Central memory CD8-positive, alpha-beta T cell (primary cell): ENCODE measurements around the gene BCAT1.

Experiments used
- ATAC-seq: fragments of 150-1000 bp; cut with Tn5 transposase; replicated peaks from 2 replicates; pipeline ENCODE4 v1.10.0; 2022; ENCODE audit warnings: mild to moderate bottlenecking, moderate FRiP score, moderate number of reproducible peaks; ENCODE audit not compliant: poor library complexity, severe bottlenecking; ENCODE audit errors: extremely low read depth
- DNase-seq, 2 donors: peaks; one replicate each; pipeline ENCODE4 v3.0.0; 2021; ENCODE audit warnings: low spot score in 2 of 2
- H3K27ac Mint-ChIP-seq: one replicate; pipeline ENCODE4 v1.8.0; 2022; ENCODE audit warnings: low read depth, mild to moderate bottlenecking, moderate library complexity, mixed read lengths
- H3K27me3 Mint-ChIP-seq: one replicate; pipeline ENCODE4 v1.8.0; 2022; ENCODE audit warnings: mixed read lengths
- H3K36me3 Mint-ChIP-seq: one replicate; pipeline ENCODE4 v1.8.0; 2022; ENCODE audit warnings: mild to moderate bottlenecking, moderate library complexity, mixed read lengths; ENCODE audit not compliant: insufficient read depth
- H3K4me1 Mint-ChIP-seq: one replicate; pipeline ENCODE4 v1.8.0; 2022; ENCODE audit warnings: mixed read lengths
- H3K4me3 Mint-ChIP-seq: one replicate; pipeline ENCODE4 v1.8.0; 2022; ENCODE audit warnings: mild to moderate bottlenecking, moderate library complexity, mixed read lengths
- H3K9me3 Mint-ChIP-seq: one replicate; pipeline ENCODE4 v1.8.0; 2022; ENCODE audit warnings: mixed read lengths

The BCAT1 gene

DNA sequence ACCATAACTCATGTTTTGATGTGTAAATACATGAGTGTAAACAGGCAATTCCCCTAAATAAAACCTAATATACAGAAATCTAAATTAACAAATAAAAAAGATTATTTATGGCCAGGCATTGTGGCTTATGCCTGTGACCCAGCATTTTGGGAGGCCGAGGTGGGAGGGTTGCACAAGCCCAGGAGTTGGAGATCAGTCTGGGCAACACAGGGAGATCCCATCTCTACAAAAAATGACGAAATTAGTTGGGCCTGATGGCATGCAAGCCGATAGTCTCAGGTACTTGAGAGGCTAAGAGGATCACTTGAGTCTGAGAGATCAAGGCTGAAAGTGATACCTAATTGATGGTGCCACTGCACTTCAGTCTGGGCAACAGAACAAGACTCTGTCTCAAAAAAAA is 48.7 kb downstream of the BCAT1 start:
- DNase-seq = no peak
- no peak for ATAC-seq
- H3K27ac Mint-ChIP-seq = no peak overlapping the region
- no peaks in the 10 kb centered on the region for H3K9me3 Mint-ChIP-seq
- H3K4me1 Mint-ChIP-seq = peaks cover 10% of the 10 kb centered on the region
- H3K4me3 Mint-ChIP-seq = no peak overlapping the region
- H3K27me3 Mint-ChIP-seq = peaks cover 24% of the 10 kb centered on the region
- no peaks in the 10 kb centered on the region for H3K36me3 Mint-ChIP-seq

DNA sequence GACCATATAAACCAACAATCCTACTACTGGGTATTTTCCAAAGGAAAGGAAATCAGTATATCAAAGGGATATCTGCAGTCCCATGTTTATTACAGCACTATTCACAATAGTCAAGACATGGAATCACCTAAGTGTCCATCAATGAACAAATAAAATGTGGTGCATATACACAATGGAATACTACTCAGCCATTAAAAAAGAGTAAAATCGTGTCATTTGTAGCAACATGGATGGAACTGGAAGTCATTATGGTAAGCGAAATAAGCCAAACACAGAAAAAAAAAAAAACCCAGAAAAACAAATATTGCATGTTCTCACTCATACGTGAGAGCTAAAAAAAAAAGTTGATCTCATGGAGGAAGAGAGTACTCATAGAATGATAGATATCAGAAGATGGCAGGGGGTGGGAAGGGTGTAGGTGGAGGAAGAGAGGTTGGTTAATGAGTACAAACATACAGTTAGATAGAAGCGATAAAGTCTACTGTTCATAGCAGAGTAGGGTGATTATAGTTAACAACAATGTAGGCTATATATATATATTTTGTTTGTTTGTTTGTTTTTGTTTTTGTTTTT is 49.3 kb downstream of the BCAT1 start:
- Mint-ChIP-seq H3K4me1 (peaks cover 10% of the 10 kb centered on the region), H3K27ac (no peak overlapping the region), H3K4me3 (no peak overlapping the region), H3K9me3 (no peaks in the 10 kb centered on the region), H3K36me3 (no peaks in the 10 kb centered on the region), H3K27me3 (peaks cover 24% of the 10 kb centered on the region)
- ATAC-seq (no peak), DNase-seq (no peak)

DNA sequence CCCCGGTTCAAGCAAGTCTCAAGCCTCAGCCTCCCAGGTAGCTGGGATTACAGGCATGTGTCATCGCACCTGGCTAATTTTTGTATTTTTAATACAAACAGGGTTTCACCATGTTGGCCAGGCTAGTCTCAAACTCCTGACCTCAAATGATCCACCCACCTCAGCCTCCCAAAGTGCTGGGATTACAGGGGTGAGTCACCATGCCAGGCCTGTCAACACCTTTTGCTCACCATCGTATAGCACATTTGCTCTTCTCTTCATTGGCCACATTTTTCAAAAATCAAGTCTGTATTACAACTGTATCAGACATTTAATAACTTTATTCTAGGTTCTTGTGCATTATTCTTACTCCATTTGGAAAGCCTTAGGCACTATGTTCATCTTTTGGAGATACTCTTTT is 50.3 kb downstream of the BCAT1 start:
- H3K36me3 Mint-ChIP-seq = no peaks in the 10 kb centered on the region
- H3K9me3 Mint-ChIP-seq = no peaks in the 10 kb centered on the region
- peaks cover 20% of the 10 kb centered on the region for H3K27me3 Mint-ChIP-seq
- no peak overlapping the region for H3K27ac Mint-ChIP-seq
- peaks cover 10% of the 10 kb centered on the region for H3K4me1 Mint-ChIP-seq
- no peak overlapping the region for H3K4me3 Mint-ChIP-seq
- ATAC-seq (no peak), DNase-seq (no peak)

DNA sequence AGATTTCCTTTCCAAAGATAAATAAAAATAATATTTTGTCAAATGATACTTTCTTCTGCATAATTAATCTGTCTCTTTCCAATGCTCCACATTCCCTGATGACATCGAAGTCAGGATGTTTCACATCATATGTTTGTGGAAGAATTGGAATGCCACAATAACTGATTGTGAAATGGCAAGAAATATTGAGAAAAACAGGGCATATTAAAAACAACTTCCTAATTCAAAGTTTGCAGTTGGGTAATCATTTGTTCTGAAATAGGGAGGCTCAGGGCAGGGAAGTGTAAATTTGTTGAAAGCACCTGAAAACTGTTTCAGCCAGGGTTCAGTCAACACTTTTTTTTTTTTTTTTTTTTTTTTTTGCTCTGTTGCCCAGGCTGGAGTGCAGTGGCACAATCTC is 50.7 kb downstream of the BCAT1 start:
- no peak overlapping the region for H3K4me3 Mint-ChIP-seq
- ATAC-seq = no peak
- no peak overlapping the region for H3K27ac Mint-ChIP-seq
- no peaks in the 10 kb centered on the region for H3K36me3 Mint-ChIP-seq
- peaks cover 10% of the 10 kb centered on the region for H3K4me1 Mint-ChIP-seq
- DNase-seq = no peak
- no peaks in the 10 kb centered on the region for H3K9me3 Mint-ChIP-seq
- peaks cover 16% of the 10 kb centered on the region for H3K27me3 Mint-ChIP-seq

DNA sequence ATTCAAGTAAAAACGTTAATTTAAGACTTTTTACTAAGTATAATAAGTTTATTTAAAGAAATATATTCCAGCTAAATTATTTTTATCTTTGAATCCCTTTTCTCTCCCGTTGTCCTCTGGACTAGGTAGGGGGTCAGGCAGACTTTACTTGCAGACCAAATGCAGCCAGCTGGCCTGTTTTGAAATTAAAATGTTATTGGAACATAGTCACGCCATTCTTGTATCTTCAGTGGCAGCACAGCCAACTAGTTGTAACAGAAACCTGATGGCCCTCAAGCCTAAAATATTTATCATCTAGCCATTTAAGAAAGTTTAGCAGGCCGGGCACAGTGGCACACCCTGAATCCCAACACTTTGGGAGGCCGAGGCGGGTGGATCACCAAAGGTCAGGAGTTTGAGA is 52.7 kb downstream of the BCAT1 start:
- Mint-ChIP-seq H3K4me1 (no peaks in the 10 kb centered on the region), H3K9me3 (no peaks in the 10 kb centered on the region), H3K27me3 (no peaks in the 10 kb centered on the region), H3K4me3 (no peak overlapping the region), H3K27ac (no peak overlapping the region), H3K36me3 (no peaks in the 10 kb centered on the region)
- DNase-seq = no peak
- no peak for ATAC-seq

DNA sequence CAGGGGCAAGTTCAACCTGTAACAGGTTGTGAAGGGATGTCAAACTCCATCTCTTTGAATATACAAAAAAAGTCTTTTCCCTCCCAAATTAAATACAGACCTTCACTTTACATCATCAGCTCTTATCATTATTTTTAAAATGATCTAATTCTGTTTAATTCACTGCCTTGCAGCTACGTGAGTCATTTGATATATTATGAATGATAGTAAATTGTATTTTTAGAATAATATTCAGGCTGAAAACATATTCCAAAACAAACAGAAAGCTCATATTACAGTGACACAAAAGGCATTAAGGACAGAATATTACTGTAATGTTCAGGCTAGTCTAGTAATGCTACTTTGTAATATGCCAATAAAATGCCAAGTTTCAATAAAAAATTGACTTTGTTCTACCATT is 53.3 kb downstream of the BCAT1 start:
- no peaks in the 10 kb centered on the region for H3K36me3 Mint-ChIP-seq
- no peaks in the 10 kb centered on the region for H3K9me3 Mint-ChIP-seq
- H3K4me1 Mint-ChIP-seq = no peaks in the 10 kb centered on the region
- no peak overlapping the region for H3K4me3 Mint-ChIP-seq
- ATAC-seq (no peak), DNase-seq (no peak)
- H3K27me3 Mint-ChIP-seq = no peaks in the 10 kb centered on the region
- H3K27ac Mint-ChIP-seq = no peak overlapping the region

DNA sequence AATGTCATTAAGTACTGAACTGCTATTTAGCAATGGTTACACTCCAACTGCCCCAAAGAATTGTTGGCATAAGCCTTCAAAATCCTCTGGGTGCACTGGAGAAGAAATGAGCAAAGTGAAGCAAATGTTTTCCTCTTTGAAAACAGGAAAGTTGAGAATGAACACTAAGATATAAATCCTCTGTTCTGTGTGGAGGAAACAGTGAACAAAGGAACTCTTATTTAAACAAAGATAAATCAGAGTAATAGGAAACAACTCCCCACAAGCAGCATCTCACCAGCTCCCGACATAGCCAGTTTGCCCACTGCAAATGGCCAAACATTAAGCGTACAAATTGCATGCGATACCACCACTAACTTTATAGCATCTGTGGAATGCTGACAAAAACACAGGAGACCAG is 54.0 kb downstream of the BCAT1 start:
- no peaks in the 10 kb centered on the region for H3K4me1 Mint-ChIP-seq
- DNase-seq = no peak
- H3K27ac Mint-ChIP-seq = no peak overlapping the region

DNA sequence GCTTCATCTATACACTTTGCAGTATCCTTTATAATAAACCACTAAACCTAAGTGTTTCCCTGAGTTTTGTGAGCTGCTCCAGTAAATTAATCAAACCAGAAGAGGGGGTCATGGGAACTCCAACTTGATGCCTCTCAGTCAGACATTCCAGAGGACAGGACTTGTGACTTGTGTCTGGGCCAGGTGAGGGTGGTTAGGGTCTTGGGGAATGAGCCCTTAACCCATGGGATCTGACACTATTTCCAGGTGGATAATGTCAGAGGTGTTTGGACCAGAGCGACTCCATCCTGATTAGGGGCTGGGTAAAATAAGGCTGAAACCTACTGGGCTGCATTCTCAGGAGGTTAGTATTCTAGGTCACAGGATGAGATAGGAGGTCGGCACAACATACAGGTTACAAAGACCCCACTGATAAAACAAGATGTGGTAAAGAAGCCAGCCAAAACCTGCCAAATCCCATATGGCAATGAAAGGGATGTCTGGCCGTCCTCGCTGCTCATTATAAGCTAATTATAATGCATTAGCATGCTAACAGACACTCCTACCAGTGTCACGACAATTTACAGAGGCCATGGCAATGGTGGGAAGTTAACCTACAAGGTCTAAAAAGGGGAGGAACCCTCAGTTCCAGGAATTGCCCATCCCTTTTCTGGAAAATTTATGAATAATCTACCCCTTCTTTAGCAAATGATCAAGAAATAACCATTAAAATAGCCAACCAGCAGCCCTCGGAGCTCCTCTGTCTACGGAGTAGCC is 58.7 kb downstream of the BCAT1 start:
- Mint-ChIP-seq H3K27me3 (no peaks in the 10 kb centered on the region), H3K4me1 (no peaks in the 10 kb centered on the region), H3K4me3 (no peak overlapping the region), H3K27ac (no peak overlapping the region), H3K36me3 (no peaks in the 10 kb centered on the region), H3K9me3 (no peaks in the 10 kb centered on the region)
- DNase-seq = no peak
- ATAC-seq = no peak

More for the DNA sequence above, 54.0 kb downstream of the BCAT1 start:
- Mint-ChIP-seq H3K4me3 (no peak overlapping the region), H3K27me3 (no peaks in the 10 kb centered on the region), H3K9me3 (no peaks in the 10 kb centered on the region), H3K36me3 (no peaks in the 10 kb centered on the region)
- no peak for ATAC-seq

DNA sequence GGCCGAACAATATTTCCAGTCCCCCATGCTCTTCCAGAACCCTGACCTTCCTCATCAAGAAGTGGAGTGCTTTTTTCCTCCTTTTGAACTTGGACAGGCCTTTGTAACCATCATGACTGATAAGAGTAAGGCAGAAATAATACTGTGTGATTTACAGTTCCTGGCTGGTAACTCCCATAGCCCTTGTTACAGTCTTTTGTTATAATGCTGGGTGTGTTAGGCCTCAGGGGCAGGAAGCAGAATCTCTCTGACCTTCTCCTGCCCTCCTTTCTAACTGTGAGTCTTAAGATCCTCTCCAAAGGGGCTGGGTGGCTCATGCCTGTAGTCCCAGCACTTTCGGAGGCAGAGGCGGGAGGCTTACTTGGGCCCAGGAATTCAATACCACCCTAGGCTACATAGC is 59.5 kb downstream of the BCAT1 start:
- H3K36me3 Mint-ChIP-seq = no peaks in the 10 kb centered on the region
- ATAC-seq = no peak
- no peak overlapping the region for H3K27ac Mint-ChIP-seq
- H3K9me3 Mint-ChIP-seq = no peaks in the 10 kb centered on the region
- H3K27me3 Mint-ChIP-seq = no peaks in the 10 kb centered on the region
- no peak for DNase-seq
- no peak overlapping the region for H3K4me3 Mint-ChIP-seq
- no peaks in the 10 kb centered on the region for H3K4me1 Mint-ChIP-seq

DNA sequence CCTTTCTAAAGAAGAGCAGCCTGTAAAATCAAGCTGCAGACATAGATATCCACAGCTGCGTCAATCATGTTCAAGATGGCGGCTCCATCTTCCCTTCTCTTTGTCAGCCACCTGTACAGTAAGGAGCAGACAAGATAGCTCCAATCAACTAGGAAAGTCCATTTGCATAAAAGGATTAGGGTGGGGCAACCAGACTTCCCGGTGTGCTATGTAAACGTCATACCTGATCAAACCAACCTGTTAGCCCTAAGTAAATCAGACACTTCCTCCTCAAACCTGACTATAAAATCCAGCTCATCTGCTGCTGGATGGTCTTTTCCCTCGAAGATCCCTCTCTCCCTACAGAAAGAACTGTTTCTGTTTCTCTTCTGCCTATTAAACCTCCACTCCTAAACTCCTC is 60.1 kb downstream of the BCAT1 start:
- no peaks in the 10 kb centered on the region for H3K36me3 Mint-ChIP-seq
- no peaks in the 10 kb centered on the region for H3K4me1 Mint-ChIP-seq
- no peak overlapping the region for H3K4me3 Mint-ChIP-seq
- H3K27ac Mint-ChIP-seq = no peak overlapping the region
- no peaks in the 10 kb centered on the region for H3K27me3 Mint-ChIP-seq
- ATAC-seq (no peak), DNase-seq (no peak)
- no peaks in the 10 kb centered on the region for H3K9me3 Mint-ChIP-seq

DNA sequence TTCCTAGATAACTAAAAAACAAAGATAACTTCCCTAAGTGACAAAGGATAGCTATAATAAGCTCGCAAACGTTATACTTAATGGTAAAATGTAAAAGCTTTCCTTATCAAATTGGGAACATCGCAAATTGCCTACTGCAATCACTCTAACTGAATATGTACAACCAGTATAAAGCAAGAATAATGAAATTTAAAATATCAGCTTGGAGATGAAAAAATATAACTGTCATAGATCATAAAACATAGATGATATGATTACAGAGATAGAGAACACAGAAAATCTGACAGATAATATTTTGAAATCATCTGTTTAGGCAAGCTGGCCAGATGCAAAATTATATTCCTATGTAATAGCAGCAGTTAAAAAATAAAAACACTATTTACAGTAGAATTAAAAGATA is 64.0 kb downstream of the BCAT1 start:
- Mint-ChIP-seq H3K9me3 (no peaks in the 10 kb centered on the region), H3K4me1 (no peaks in the 10 kb centered on the region), H3K27me3 (no peaks in the 10 kb centered on the region), H3K4me3 (no peak overlapping the region), H3K27ac (no peak overlapping the region), H3K36me3 (no peaks in the 10 kb centered on the region)
- DNase-seq = no peak
- no peak for ATAC-seq

DNA sequence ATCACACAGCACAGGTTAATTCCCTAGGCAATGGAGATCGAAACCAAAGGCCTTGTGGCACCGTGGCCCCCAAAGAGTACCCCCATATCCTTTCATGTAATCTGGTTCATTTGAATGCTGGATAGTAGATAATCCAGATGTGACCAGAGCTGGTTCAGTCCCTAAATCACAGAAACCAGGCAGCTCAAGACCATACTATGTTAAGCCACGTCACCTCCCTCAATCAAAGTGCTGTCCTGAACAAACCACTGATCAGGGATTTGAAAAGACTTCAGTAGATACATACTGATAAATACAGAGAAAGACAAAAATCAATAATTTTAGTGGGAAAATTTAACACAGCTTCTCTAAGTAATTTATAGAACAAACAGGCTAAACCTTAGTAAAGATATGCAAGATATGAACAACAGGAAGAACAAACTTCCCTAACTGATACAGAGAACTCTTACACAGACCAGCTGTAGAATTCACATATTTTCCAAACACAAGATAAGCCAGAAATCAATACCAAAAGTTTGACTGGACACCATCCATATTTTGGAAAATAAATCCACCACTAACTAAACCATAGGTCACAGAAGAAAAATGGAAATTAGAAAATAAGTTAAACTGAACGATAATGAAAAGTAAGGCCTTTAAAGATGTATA is 67.1 kb downstream of the BCAT1 start:
- Mint-ChIP-seq H3K27ac (no peak overlapping the region), H3K4me3 (no peak overlapping the region), H3K9me3 (no peaks in the 10 kb centered on the region), H3K36me3 (no peaks in the 10 kb centered on the region), H3K27me3 (no peaks in the 10 kb centered on the region), H3K4me1 (no peaks in the 10 kb centered on the region)
- no peak for DNase-seq
- ATAC-seq = no peak

DNA sequence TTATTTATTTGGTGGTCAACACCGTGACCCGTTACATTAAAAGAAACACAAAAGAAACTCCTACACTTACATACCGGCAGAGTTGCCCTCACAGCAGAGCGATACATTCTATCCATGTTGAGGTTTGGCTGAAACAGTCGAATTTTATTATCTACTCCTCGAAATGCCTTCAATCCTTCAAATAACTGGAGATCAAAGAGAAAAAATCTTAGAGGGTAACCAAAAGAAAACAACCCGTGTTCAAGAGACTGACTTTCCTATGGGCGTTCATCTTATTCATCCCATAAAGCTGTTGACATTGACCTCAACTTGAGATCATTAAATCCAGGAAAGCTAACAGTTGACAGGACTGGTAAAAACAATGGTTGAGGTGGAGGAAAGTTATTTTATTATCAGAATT is 67.7 kb downstream of the BCAT1 start:
- no peaks in the 10 kb centered on the region for H3K36me3 Mint-ChIP-seq
- H3K27ac Mint-ChIP-seq = no peak overlapping the region
- no peaks in the 10 kb centered on the region for H3K4me1 Mint-ChIP-seq
- H3K9me3 Mint-ChIP-seq = no peaks in the 10 kb centered on the region
- H3K4me3 Mint-ChIP-seq = no peak overlapping the region
- no peak for DNase-seq
- ATAC-seq = no peak
- H3K27me3 Mint-ChIP-seq = no peaks in the 10 kb centered on the region
